H9 (cell line): ENCODE data around the gene RWDD2A. TPM values are rescaled to one million over a fixed set of nuclear protein-coding genes. Genes with fewer than 3 reads are reported as not detected.
"Not testable (repeated sequence)": the region's sequence is repeated elsewhere in the genome, so short reads cannot be mapped to it uniquely, and the experiment has no call there.

Experiments
- DNase-seq: peaks from one replicate; pipeline ENCODE4 v3.0.0-alpha.2; 2017
- H2AFZ ChIP-seq: one replicate; pipeline ENCODE4 v1.6.1; 2013; ENCODE audit warnings: mild to moderate bottlenecking, low read length, control low read depth, moderate library complexity
- H2AK5ac ChIP-seq: 2 replicates; pipeline ENCODE4 v1.6.1; 2013; ENCODE audit warnings: low read length, control low read depth, mixed read lengths; ENCODE audit not compliant: insufficient read length
- H2BK120ac ChIP-seq: one replicate; pipeline ENCODE4 v1.6.1; 2013; ENCODE audit warnings: low read depth, mild to moderate bottlenecking, low read length, control low read depth, inconsistent platforms; ENCODE audit not compliant: poor library complexity, severe bottlenecking
- H2BK12ac ChIP-seq: 2 replicates; pipeline ENCODE4 v1.6.1; 2013; ENCODE audit warnings: low read length, control low read depth, mixed read lengths, low read depth; ENCODE audit not compliant: insufficient read length
- H2BK15ac ChIP-seq: 2 replicates; pipeline ENCODE4 v1.6.1; 2013; ENCODE audit warnings: low read depth, low read length, control low read depth
- H2BK20ac ChIP-seq: one replicate; pipeline ENCODE4 v1.6.1; 2013; ENCODE audit warnings: low read depth, mild to moderate bottlenecking, low read length, control low read depth, inconsistent platforms; ENCODE audit not compliant: poor library complexity, severe bottlenecking
- H2BK5ac ChIP-seq: 2 replicates; pipeline ENCODE4 v1.6.1; 2013; ENCODE audit warnings: low read length, control low read depth, mixed read lengths; ENCODE audit not compliant: insufficient read length
- H3K14ac ChIP-seq: 2 replicates; pipeline ENCODE4 v1.6.1; 2013; ENCODE audit warnings: low read length, control low read depth; ENCODE audit not compliant: insufficient read depth
- H3K18ac ChIP-seq: 2 replicates; pipeline ENCODE4 v1.6.1; 2013; ENCODE audit warnings: low read depth, mild to moderate bottlenecking, mixed read lengths, low read length, control low read depth; ENCODE audit not compliant: insufficient read length
- H3K23ac ChIP-seq: 2 replicates; pipeline ENCODE4 v1.6.1; 2013; ENCODE audit warnings: low read length, control low read depth, mixed read lengths, low read depth; ENCODE audit not compliant: insufficient read length
- H3K23me2 ChIP-seq: 2 replicates; pipeline ENCODE4 v1.6.1; 2013; ENCODE audit warnings: low read depth, mild to moderate bottlenecking, mixed read lengths, low read length, control low read depth; ENCODE audit not compliant: insufficient read length, poor library complexity, severe bottlenecking
- H3K27ac ChIP-seq: 2 replicates; pipeline ENCODE4 v1.5.1; 2013; ENCODE audit warnings: low read length, control low read depth, mixed read lengths, low read depth; ENCODE audit not compliant: insufficient read length
- H3K27me3 ChIP-seq: 2 replicates; pipeline ENCODE4 v1.6.1; 2013; ENCODE audit warnings: low read length, control low read depth, inconsistent platforms; ENCODE audit not compliant: insufficient read depth
- H3K4ac ChIP-seq: 2 replicates; pipeline ENCODE4 v1.6.1; 2013; ENCODE audit warnings: low read depth, mild to moderate bottlenecking, control low read depth, inconsistent platforms, low read length, moderate library complexity
- H3K4me1 ChIP-seq: 2 replicates; pipeline ENCODE4 v1.6.1; 2013; ENCODE audit warnings: low read length, control low read depth, inconsistent platforms; ENCODE audit not compliant: insufficient read depth
- H3K4me2 ChIP-seq: 2 replicates; pipeline ENCODE4 v1.6.1; 2013; ENCODE audit warnings: low read length, control low read depth, mixed read lengths; ENCODE audit not compliant: insufficient read length, insufficient read depth
- H3K56ac ChIP-seq: 2 replicates; pipeline ENCODE4 v1.6.1; 2013; ENCODE audit warnings: low read depth, mild to moderate bottlenecking, mixed read lengths, low read length, control low read depth; ENCODE audit not compliant: insufficient read length
- H3K79me1 ChIP-seq: 2 replicates; pipeline ENCODE4 v1.6.1; 2013; ENCODE audit warnings: low read depth, mild to moderate bottlenecking, moderate library complexity, low read length, control low read depth, inconsistent platforms; ENCODE audit not compliant: insufficient read depth, poor library complexity, severe bottlenecking
- H3K79me2 ChIP-seq: 2 replicates; pipeline ENCODE4 v1.6.1; 2013; ENCODE audit warnings: low read length, control low read depth, inconsistent platforms; ENCODE audit not compliant: insufficient read depth
- H3K9ac ChIP-seq: 2 replicates; pipeline ENCODE4 v1.6.1; 2013; ENCODE audit warnings: low read length, control low read depth, mixed read lengths; ENCODE audit not compliant: insufficient read length; ENCODE audit errors: extremely low read depth
- H3K9me3 ChIP-seq: one replicate; pipeline ENCODE4 v1.6.1; 2013; ENCODE audit warnings: low read depth, low read length, inconsistent platforms; ENCODE audit not compliant: control insufficient read depth
- H3T11ph ChIP-seq: one replicate; pipeline ENCODE4 v1.6.1; 2013; ENCODE audit warnings: mild to moderate bottlenecking, low read length, control low read depth, inconsistent platforms
- H4K20me1 ChIP-seq: one replicate; pipeline ENCODE4 v1.6.1; 2013; ENCODE audit not compliant: control insufficient read depth, insufficient read length, insufficient read depth
- H4K5ac ChIP-seq: 2 replicates; pipeline ENCODE4 v1.6.1; 2013; ENCODE audit warnings: low read depth, mild to moderate bottlenecking, mixed read lengths, low read length, control low read depth; ENCODE audit not compliant: insufficient read length
- H4K8ac ChIP-seq: replicated peaks from 2 replicates; pipeline ENCODE4 v1.6.1; 2013; ENCODE audit warnings: low read length, control low read depth, mixed read lengths, low read depth; ENCODE audit not compliant: insufficient read length
- H4K91ac ChIP-seq: 2 replicates; pipeline ENCODE4 v1.6.1; 2013; ENCODE audit warnings: low read depth, mild to moderate bottlenecking, moderate library complexity, mixed read lengths, low read length, control low read depth; ENCODE audit not compliant: insufficient read length
- H3K27ac Mint-ChIP-seq, 3 experiments: 2 replicates in 2 of 3; 3 replicates in 1 of 3; pipeline ENCODE4 v1.8.0; 2020 to 2021; ENCODE audit warnings: mixed read lengths in 3 of 3, mild to moderate bottlenecking in 1 of 3, moderate library complexity in 1 of 3
- H3K27me3 Mint-ChIP-seq: 2 replicates; pipeline ENCODE4 v1.8.0; 2021; ENCODE audit warnings: low read depth, mild to moderate bottlenecking, moderate library complexity, mixed read lengths
- H3K36me3 Mint-ChIP-seq, 3 experiments: 2 replicates in 2 of 3; 3 replicates in 1 of 3; pipeline ENCODE4 v1.8.0; 2020 to 2021; ENCODE audit warnings: low read depth in 3 of 3, mixed read lengths in 3 of 3; ENCODE audit not compliant: insufficient read depth in 1 of 3
- H3K4me1 Mint-ChIP-seq, 2 experiments: 2 replicates each; pipeline ENCODE4 v1.8.0; 2020; ENCODE audit warnings: mixed read lengths in 2 of 2
- H3K4me3 Mint-ChIP-seq, 2 experiments: 2 replicates in 1 of 2; 3 replicates in 1 of 2; pipeline ENCODE4 v1.8.0; 2020 to 2021; ENCODE audit warnings: mild to moderate bottlenecking in 2 of 2, mixed read lengths in 2 of 2, moderate library complexity in 1 of 2
- H3K9me3 Mint-ChIP-seq, 2 experiments: 2 replicates in 1 of 2; 3 replicates in 1 of 2; pipeline ENCODE4 v1.8.0; 2020; ENCODE audit warnings: mild to moderate bottlenecking in 2 of 2, mixed read lengths in 2 of 2, moderate library complexity in 1 of 2
- WGBS: extraction: QIAGEN DNeasy Blood & Tissue Kit; methylation state at CpG from one replicate; pipeline ENCODE4 v1.1.7; 2013; ENCODE audit warnings: missing lambda C conversion rate, low lambda C conversion rate, mixed read lengths; ENCODE audit not compliant: insufficient read length; ENCODE audit errors: extremely low coverage; 5-methylcytosine and 5-hydroxymethylcytosine counted together
- total RNA-seq: library from RNA; stranded (reverse); gene quantifications from 2 replicates; pipeline ENCODE4 v1.2.1, GENCODE V29; 2021
- TF ChIP-seq, protein P1 (sequence below): fragments of 200-600 bp; sonication (generic); conservative IDR thresholded peaks from 3 replicates; pipeline ENCODE4 v1.8.0; 2021; ENCODE audit warnings: antibody characterized with exemption, mild to moderate bottlenecking

Gene RWDD2A
- total RNA-seq, 1 experiment from 2014 or later = 3.2 TPM

DNA sequence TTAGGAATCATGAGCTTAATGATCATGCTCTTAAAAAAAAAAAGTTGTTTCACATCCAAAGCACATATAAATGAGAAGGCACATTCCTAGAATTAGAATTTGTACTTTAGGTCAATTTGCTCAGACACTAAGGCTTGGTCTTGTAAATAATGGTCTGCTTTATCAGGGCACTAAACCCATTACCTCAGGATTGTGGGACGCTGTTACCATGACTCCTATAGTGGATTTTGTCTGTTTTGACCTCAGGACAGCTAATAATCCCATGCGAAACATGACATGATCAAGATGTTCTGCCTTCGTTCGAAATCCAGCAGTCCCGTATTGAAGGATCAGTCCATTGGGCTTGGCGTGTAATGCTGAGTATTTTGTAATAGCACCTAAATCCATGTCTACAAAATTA, 2.5 kb upstream of the RWDD2A start:
- H2BK120ac ChIP-seq = no peak overlapping the region
- no peak overlapping the region for H2AK5ac ChIP-seq
- no peak overlapping the region for H2AFZ ChIP-seq
- no peak overlapping the region for H3K27ac Mint-ChIP-seq
- H2BK15ac ChIP-seq = no peak overlapping the region
- no peak overlapping the region for H3K4ac ChIP-seq
- no peaks in the 10 kb centered on the region for H3K9me3 Mint-ChIP-seq
- H3K56ac ChIP-seq = no peak overlapping the region
- H3K23me2 ChIP-seq = peaks cover 8% of the 10 kb centered on the region
- no peak overlapping the region for H4K8ac ChIP-seq
- H3K14ac ChIP-seq = no peak overlapping the region
- no peak overlapping the region for H3K9ac ChIP-seq
- no peak overlapping the region for H3K23ac ChIP-seq
- no peak overlapping the region for H3K4me3 Mint-ChIP-seq
- H2BK20ac ChIP-seq = no peak overlapping the region
- no peaks in the 10 kb centered on the region for H4K20me1 ChIP-seq
- H3T11ph ChIP-seq = no peak overlapping the region
- H3K27me3 Mint-ChIP-seq = no peaks in the 10 kb centered on the region
- H3K4me2 ChIP-seq = no peak overlapping the region
- no peak for DNase-seq
- no CpG with 5 or more reads among the region's 6 CpGs for WGBS
- H3K36me3 Mint-ChIP-seq = peaks cover 9 to 53% (median 41%) of the 10 kb centered on the region in 3 experiments
- no peak overlapping the region for H3K27ac ChIP-seq
- no peaks in the 10 kb centered on the region for H3K79me1 ChIP-seq
- no peaks in the 10 kb centered on the region for H3K9me3 ChIP-seq
- peaks cover 3% of the 10 kb centered on the region; the same call in 1 of the 2 replicates for H3K79me2 ChIP-seq
- H3K4me1 ChIP-seq = no peaks in the 10 kb centered on the region
- H3K27me3 ChIP-seq = no peaks in the 10 kb centered on the region
- H3K18ac ChIP-seq = no peak overlapping the region
- no peak overlapping the region for H4K91ac ChIP-seq
- no peak overlapping the region for H4K5ac ChIP-seq
- no peak overlapping the region for H2BK5ac ChIP-seq
- H3K4me1 Mint-ChIP-seq = peaks cover 17 to 24% of the 10 kb centered on the region in 2 experiments
- no peak overlapping the region for H2BK12ac ChIP-seq
- TF ChIP-seq, protein P1, sequence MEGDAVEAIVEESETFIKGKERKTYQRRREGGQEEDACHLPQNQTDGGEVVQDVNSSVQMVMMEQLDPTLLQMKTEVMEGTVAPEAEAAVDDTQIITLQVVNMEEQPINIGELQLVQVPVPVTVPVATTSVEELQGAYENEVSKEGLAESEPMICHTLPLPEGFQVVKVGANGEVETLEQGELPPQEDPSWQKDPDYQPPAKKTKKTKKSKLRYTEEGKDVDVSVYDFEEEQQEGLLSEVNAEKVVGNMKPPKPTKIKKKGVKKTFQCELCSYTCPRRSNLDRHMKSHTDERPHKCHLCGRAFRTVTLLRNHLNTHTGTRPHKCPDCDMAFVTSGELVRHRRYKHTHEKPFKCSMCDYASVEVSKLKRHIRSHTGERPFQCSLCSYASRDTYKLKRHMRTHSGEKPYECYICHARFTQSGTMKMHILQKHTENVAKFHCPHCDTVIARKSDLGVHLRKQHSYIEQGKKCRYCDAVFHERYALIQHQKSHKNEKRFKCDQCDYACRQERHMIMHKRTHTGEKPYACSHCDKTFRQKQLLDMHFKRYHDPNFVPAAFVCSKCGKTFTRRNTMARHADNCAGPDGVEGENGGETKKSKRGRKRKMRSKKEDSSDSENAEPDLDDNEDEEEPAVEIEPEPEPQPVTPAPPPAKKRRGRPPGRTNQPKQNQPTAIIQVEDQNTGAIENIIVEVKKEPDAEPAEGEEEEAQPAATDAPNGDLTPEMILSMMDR = no peak

- H3K4me3 Mint-ChIP-seq = peak overlapping the region; percentile 98
- not testable (repeated sequence) for H2BK12ac ChIP-seq, H4K8ac ChIP-seq, H2BK120ac ChIP-seq, H3K79me2 ChIP-seq, H2BK20ac ChIP-seq, H3K18ac ChIP-seq, H3K14ac ChIP-seq, H2AFZ ChIP-seq, H3K27ac Mint-ChIP-seq, H2AK5ac ChIP-seq, H3K27ac ChIP-seq, H3K9me3 ChIP-seq, H3K9me3 Mint-ChIP-seq, H4K20me1 ChIP-seq, H3K23ac ChIP-seq, H4K91ac ChIP-seq, DNase-seq, H3K27me3 Mint-ChIP-seq, H2BK15ac ChIP-seq, H2BK5ac ChIP-seq, H3K4me1 ChIP-seq, H3K79me1 ChIP-seq, H3K27me3 ChIP-seq, H3K56ac ChIP-seq, H4K5ac ChIP-seq, H3K23me2 ChIP-seq, H3K4ac ChIP-seq, H3K9ac ChIP-seq, H3T11ph ChIP-seq
- peaks cover 17 to 24% of the 10 kb centered on the region in 2 experiments for H3K4me1 Mint-ChIP-seq
- no CpG with 5 or more reads among the region's 18 CpGs for WGBS
- H3K4me2 ChIP-seq = peak overlapping the region; percentile 50
- peaks cover 10 to 53% (median 41%) of the 10 kb centered on the region in 3 experiments for H3K36me3 Mint-ChIP-seq
Measured at GRCh38 chr6:83191974-83192373, 1.2 kb upstream of the RWDD2A start.
